Epidermal melanocyte (primary cell): ENCODE measurements around the gene MYBPC2.

Experiments used
- DNase-seq: peaks from one replicate; pipeline ENCODE4 v3.0.0; 2011; ENCODE audit warnings: low spot score; ENCODE audit not compliant: insufficient read length

Gene MYBPC2

GRCh38 chr19:50479761-50480251 lies 47.1 kb downstream of the MYBPC2 start:
- no peak for DNase-seq

GRCh38 chr19:50480281-50481111 lies 47.8 kb downstream of the MYBPC2 start:
- DNase-seq = no peak

- DNase-seq = no peak
These were observed 48.9 kb downstream of the MYBPC2 start for GRCh38 chr19:50481351-50482149.

GRCh38 chr19:50482271-50482855 lies 49.7 kb downstream of the MYBPC2 start:
- DNase-seq = no peak

- DNase-seq = no peak
These were observed 50.2 kb downstream of the MYBPC2 start for GRCh38 chr19:50482916-50483315.

- no peak for DNase-seq
These were observed 52.7 kb downstream of the MYBPC2 start for GRCh38 chr19:50485284-50485955.

GRCh38 chr19:50486823-50487515 lies 54.3 kb downstream of the MYBPC2 start:
- DNase-seq = no peak

GRCh38 chr19:50488389-50489194 lies 55.9 kb downstream of the MYBPC2 start:
- DNase-seq = no peak

GRCh38 chr19:50489461-50490011 lies 56.8 kb downstream of the MYBPC2 start:
- no peak for DNase-seq

GRCh38 chr19:50490411-50490811 lies 57.7 kb downstream of the MYBPC2 start:
- DNase-seq = no peak

- no peak for DNase-seq
These were observed 58.3 kb downstream of the MYBPC2 start for GRCh38 chr19:50490991-50491472.

- DNase-seq = no peak
These were observed 59.8 kb downstream of the MYBPC2 start for GRCh38 chr19:50492303-50493052.

GRCh38 chr19:50493171-50493570 lies 60.5 kb downstream of the MYBPC2 start:
- no peak for DNase-seq

- no peak for DNase-seq
These were observed 61.7 kb downstream of the MYBPC2 start for GRCh38 chr19:50494186-50495019.

GRCh38 chr19:50495020-50495531 lies 62.4 kb downstream of the MYBPC2 start:
- no peak for DNase-seq

- peak; percentile 75 for DNase-seq
These were observed 63.7 kb downstream of the MYBPC2 start for GRCh38 chr19:50496189-50497021.

- no peak for DNase-seq
These were observed 64.3 kb downstream of the MYBPC2 start for GRCh38 chr19:50497022-50497405.
